SK-N-SH (cell line): ENCODE data around the gene DUXB.

Source experiments
- FOSL2 ChIP-seq: IDR thresholded peaks from 2 replicates; pipeline ENCODE4 v1.4.0; 2012; ENCODE audit warnings: low read depth, mild to moderate bottlenecking, moderate library complexity, borderline replicate concordance
- GATA2 ChIP-seq: sonication (generic); formaldehyde crosslinking; IDR thresholded peaks from 2 replicates; pipeline ENCODE4 v1.5.0; 2020; ENCODE audit warnings: mild to moderate bottlenecking, missing genetic modification reagents
- JUND ChIP-seq: IDR thresholded peaks from 2 replicates; pipeline ENCODE4 v1.4.0; 2012
- MEF2A ChIP-seq: IDR thresholded peaks from 2 replicates; pipeline ENCODE4 v1.4.0; 2012; ENCODE audit warnings: low read depth, borderline replicate concordance
- NFIC ChIP-seq: IDR thresholded peaks from 2 replicates; pipeline ENCODE4 v1.4.0; 2012; ENCODE audit warnings: borderline replicate concordance
- RAD21 ChIP-seq: IDR thresholded peaks from 2 replicates; pipeline ENCODE4 v1.6.1; 2012; ENCODE audit warnings: mild to moderate bottlenecking, low read length
- RFX5 ChIP-seq: IDR thresholded peaks from 2 replicates; pipeline ENCODE4 v1.6.1; 2012; ENCODE audit warnings: mild to moderate bottlenecking, improper control_type of control experiment, low read length
- TAF1 ChIP-seq: IDR thresholded peaks from 2 replicates; pipeline ENCODE4 v1.6.1; 2012; ENCODE audit warnings: low read depth, mild to moderate bottlenecking, low read length, moderate library complexity, borderline replicate concordance
- YY1 ChIP-seq: IDR thresholded peaks from 2 replicates; pipeline ENCODE4 v1.4.0; 2012; ENCODE audit warnings: low read depth, mild to moderate bottlenecking
- TF ChIP-seq, protein P1 (sequence below): IDR thresholded peaks from 2 replicates; pipeline ENCODE4 v1.6.1; 2012; ENCODE audit warnings: mild to moderate bottlenecking, low read depth, low read length, moderate library complexity
- TF ChIP-seq, protein P2 (sequence below): fragments of 200-600 bp; sonication (generic); IDR thresholded peaks from 2 replicates; pipeline ENCODE4 v1.6.1; 2017; ENCODE audit warnings: antibody characterized with exemption, mild to moderate bottlenecking, moderate library complexity
- TF ChIP-seq, protein P3 (sequence below): IDR thresholded peaks from 2 replicates; pipeline ENCODE4 v1.4.0; 2012; ENCODE audit warnings: low read depth

DNA sequence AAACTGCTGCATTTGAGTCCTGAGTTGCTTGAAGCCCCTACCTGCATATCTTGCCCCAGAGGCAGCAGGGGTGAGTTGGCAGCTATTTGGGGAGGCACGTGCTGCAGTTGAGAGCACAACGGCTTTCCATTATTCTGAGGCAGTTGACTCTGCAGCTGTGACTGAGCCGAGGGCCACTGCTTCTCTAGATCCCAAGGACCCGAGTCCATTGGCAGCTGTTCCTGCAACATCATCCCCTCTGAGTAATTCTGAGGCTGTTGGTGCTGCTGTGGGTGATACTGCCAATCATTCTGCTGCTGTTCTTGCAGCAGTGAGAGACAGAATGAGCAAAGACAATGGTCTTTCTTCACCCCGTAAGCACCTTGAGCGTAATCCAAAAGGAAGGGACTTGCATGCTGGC, 40.9 kb downstream of the DUXB start:
- TF ChIP-seq, protein P1, sequence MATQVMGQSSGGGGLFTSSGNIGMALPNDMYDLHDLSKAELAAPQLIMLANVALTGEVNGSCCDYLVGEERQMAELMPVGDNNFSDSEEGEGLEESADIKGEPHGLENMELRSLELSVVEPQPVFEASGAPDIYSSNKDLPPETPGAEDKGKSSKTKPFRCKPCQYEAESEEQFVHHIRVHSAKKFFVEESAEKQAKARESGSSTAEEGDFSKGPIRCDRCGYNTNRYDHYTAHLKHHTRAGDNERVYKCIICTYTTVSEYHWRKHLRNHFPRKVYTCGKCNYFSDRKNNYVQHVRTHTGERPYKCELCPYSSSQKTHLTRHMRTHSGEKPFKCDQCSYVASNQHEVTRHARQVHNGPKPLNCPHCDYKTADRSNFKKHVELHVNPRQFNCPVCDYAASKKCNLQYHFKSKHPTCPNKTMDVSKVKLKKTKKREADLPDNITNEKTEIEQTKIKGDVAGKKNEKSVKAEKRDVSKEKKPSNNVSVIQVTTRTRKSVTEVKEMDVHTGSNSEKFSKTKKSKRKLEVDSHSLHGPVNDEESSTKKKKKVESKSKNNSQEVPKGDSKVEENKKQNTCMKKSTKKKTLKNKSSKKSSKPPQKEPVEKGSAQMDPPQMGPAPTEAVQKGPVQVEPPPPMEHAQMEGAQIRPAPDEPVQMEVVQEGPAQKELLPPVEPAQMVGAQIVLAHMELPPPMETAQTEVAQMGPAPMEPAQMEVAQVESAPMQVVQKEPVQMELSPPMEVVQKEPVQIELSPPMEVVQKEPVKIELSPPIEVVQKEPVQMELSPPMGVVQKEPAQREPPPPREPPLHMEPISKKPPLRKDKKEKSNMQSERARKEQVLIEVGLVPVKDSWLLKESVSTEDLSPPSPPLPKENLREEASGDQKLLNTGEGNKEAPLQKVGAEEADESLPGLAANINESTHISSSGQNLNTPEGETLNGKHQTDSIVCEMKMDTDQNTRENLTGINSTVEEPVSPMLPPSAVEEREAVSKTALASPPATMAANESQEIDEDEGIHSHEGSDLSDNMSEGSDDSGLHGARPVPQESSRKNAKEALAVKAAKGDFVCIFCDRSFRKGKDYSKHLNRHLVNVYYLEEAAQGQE: no peak
- TF ChIP-seq RAD21: no peak
- TF ChIP-seq RFX5: no peak
- no peak for TF ChIP-seq GATA2
- TF ChIP-seq NFIC: no peak
- TF ChIP-seq, protein P2, sequence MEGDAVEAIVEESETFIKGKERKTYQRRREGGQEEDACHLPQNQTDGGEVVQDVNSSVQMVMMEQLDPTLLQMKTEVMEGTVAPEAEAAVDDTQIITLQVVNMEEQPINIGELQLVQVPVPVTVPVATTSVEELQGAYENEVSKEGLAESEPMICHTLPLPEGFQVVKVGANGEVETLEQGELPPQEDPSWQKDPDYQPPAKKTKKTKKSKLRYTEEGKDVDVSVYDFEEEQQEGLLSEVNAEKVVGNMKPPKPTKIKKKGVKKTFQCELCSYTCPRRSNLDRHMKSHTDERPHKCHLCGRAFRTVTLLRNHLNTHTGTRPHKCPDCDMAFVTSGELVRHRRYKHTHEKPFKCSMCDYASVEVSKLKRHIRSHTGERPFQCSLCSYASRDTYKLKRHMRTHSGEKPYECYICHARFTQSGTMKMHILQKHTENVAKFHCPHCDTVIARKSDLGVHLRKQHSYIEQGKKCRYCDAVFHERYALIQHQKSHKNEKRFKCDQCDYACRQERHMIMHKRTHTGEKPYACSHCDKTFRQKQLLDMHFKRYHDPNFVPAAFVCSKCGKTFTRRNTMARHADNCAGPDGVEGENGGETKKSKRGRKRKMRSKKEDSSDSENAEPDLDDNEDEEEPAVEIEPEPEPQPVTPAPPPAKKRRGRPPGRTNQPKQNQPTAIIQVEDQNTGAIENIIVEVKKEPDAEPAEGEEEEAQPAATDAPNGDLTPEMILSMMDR: no peak
- no peak for TF ChIP-seq JUND
- TF ChIP-seq MEF2A: no peak
- no peak for TF ChIP-seq TAF1
- no peak for TF ChIP-seq YY1
- TF ChIP-seq, protein P3, sequence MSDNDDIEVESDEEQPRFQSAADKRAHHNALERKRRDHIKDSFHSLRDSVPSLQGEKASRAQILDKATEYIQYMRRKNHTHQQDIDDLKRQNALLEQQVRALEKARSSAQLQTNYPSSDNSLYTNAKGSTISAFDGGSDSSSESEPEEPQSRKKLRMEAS: no peak
- TF ChIP-seq FOSL2: no peak
